ENCODE measurements around the gene PNMA6F. TPM values are rescaled to one million over a fixed set of nuclear protein-coding genes. Genes with fewer than 3 reads are reported as not detected.

PNMA6F gene
- total RNA-seq, 1 experiment from 2014 or later, result not detected

DNA sequence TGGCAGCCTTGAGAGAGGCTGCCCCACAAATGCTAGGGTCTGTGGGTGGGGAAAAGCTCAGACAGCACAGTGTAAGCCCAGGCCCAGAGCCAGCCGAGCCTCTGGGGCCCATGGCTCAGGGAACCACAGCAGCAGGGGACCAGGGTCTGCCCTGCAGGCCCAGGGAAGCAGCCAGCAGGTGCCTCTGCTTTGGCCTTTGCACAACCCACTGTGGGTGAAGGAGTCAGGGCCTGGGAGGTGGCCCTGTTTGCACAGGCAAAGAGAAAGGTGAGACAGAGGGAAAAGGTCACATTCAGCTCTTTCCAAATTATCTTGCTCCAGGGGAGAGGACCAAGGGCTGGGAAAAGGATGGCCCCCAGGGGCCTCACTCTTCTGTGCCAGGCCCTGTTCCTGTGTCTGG lies 8.7 kb downstream of the PNMA6F start:
- CTCF ChIA-PET, result no interaction called here
- no peaks in the 10 kb centered on the region for H3K9me3 ChIP-seq (ENCODE audit: low read length)
- intact Hi-C loops (cut with micrococcal nuclease), result no loop called here

DNA sequence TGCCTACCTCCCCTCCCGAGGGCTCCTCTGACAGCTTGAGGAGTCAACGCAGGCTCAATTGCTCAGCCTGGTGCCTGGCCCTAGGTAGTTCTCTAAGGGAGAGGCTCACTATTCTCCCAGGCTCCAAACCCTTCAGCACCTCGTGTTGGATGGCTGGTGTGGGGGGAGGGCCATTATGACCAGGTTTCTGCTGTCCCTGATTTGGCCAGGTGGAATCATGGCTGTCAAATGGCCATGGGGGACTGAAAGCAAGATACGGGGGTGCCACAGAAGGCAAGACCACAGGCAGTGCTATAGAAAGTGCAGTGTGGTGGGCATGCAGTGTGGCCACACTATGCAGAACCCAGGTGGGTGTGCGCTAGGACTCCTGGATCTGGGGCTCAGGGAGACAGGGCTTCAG lies 9.5 kb downstream of the PNMA6F start:
- Histone ChIP-seq H3F3A (ENCODE audit: low read length, unreplicated experiment) (no peaks in the 10 kb centered on the region), H3K4me1 (ENCODE audit: insufficient read depth, low read length) (no peaks in the 10 kb centered on the region), H3K27ac (ENCODE audit: low read length) (no peak overlapping the region), H3K9ac (ENCODE audit: low read length) (no peak overlapping the region), H2AFZ (ENCODE audit: low read length) (no peak overlapping the region), H3K27me3 (ENCODE audit: low read length) (peaks cover 26% of the 10 kb centered on the region), H3K4me3 (ENCODE audit: low read length) (no peak overlapping the region), H3K9me2 (replicated peaks; ENCODE audit: low read length) (no peaks in the 10 kb centered on the region), H3K4me2 (ENCODE audit: low read length) (no peak overlapping the region), H4K20me1 (ENCODE audit: low read length) (no peaks in the 10 kb centered on the region), H3K36me3 (ENCODE audit: low read depth, low read length) (no peaks in the 10 kb centered on the region), H3K9me3 (ENCODE audit: low read length) (no peaks in the 10 kb centered on the region), H3K79me2 (ENCODE audit: low read length) (no peaks in the 10 kb centered on the region)
- POLR2A ChIA-PET (ENCODE audit: unreplicated experiment), result no interaction called here
- TF ChIP-seq EZH2 (IDR thresholded peaks at IDR 0.05; ENCODE audit: low read length, unreplicated experiment) (no peak), EZH2phosphoT487 (IDR thresholded peaks at IDR 0.05; ENCODE audit: borderline replicate concordance, low read length) (no peak)
- TF ChIP-seq, protein P1, sequence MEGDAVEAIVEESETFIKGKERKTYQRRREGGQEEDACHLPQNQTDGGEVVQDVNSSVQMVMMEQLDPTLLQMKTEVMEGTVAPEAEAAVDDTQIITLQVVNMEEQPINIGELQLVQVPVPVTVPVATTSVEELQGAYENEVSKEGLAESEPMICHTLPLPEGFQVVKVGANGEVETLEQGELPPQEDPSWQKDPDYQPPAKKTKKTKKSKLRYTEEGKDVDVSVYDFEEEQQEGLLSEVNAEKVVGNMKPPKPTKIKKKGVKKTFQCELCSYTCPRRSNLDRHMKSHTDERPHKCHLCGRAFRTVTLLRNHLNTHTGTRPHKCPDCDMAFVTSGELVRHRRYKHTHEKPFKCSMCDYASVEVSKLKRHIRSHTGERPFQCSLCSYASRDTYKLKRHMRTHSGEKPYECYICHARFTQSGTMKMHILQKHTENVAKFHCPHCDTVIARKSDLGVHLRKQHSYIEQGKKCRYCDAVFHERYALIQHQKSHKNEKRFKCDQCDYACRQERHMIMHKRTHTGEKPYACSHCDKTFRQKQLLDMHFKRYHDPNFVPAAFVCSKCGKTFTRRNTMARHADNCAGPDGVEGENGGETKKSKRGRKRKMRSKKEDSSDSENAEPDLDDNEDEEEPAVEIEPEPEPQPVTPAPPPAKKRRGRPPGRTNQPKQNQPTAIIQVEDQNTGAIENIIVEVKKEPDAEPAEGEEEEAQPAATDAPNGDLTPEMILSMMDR (conservative IDR thresholded peaks at IDR 0.05; ENCODE audit: low read depth, low read length), result no peak
- DNase-seq, result no peak
- intact Hi-C loops (cut with micrococcal nuclease), result no loop called here
- ATAC-seq, result no peak
- no TSS peak for BruUV-seq (replicated peaks)
- CTCF ChIA-PET, result no interaction called here

More for the DNA sequence above, 8.7 kb downstream of the PNMA6F start:
- Histone ChIP-seq H3K27me3 (ENCODE audit: low read length) (peaks cover 26% of the 10 kb centered on the region), H4K20me1 (ENCODE audit: low read length) (no peaks in the 10 kb centered on the region), H3K4me3 (ENCODE audit: low read length) (no peak overlapping the region), H3K4me1 (ENCODE audit: insufficient read depth, low read length) (no peaks in the 10 kb centered on the region), H3K79me2 (ENCODE audit: low read length) (no peaks in the 10 kb centered on the region), H3K27ac (ENCODE audit: low read length) (no peak overlapping the region), H3K9me2 (replicated peaks; ENCODE audit: low read length) (no peaks in the 10 kb centered on the region), H3K4me2 (ENCODE audit: low read length) (no peak overlapping the region), H2AFZ (ENCODE audit: low read length) (no peak overlapping the region), H3K36me3 (ENCODE audit: low read depth, low read length) (no peaks in the 10 kb centered on the region), H3K9ac (ENCODE audit: low read length) (no peak overlapping the region), H3F3A (ENCODE audit: low read length, unreplicated experiment) (no peaks in the 10 kb centered on the region)
- DNase-seq (no peak), ATAC-seq (no peak)
- POLR2A ChIA-PET (ENCODE audit: unreplicated experiment), result no interaction called here
- TF ChIP-seq EZH2phosphoT487 (IDR thresholded peaks at IDR 0.05; ENCODE audit: borderline replicate concordance, low read length) (no peak), EZH2 (IDR thresholded peaks at IDR 0.05; ENCODE audit: low read length, unreplicated experiment) (no peak)
- TF ChIP-seq, protein P1 (conservative IDR thresholded peaks at IDR 0.05; ENCODE audit: low read depth, low read length), result no peak
- BruUV-seq (replicated peaks), result no TSS peak

GRCh38 chrX:153310901-153311300 lies 10.7 kb downstream of the PNMA6F start:
- H3K79me2 ChIP-seq (ENCODE audit: low read length), result no peaks in the 10 kb centered on the region

More at GRCh38 chrX:153310901-153311300, 10.7 kb downstream of the PNMA6F start:
- no peaks in the 10 kb centered on the region for H3K9me3 ChIP-seq (ENCODE audit: low read length)
- no peaks in the 10 kb centered on the region for H4K20me1 ChIP-seq (ENCODE audit: low read length)
- H3K27ac ChIP-seq (ENCODE audit: low read length), result no peak overlapping the region
- H3K4me3 ChIP-seq (ENCODE audit: low read length), result no peak overlapping the region
- H3F3A ChIP-seq (ENCODE audit: low read length, unreplicated experiment), result no peaks in the 10 kb centered on the region
- no peaks in the 10 kb centered on the region for H3K9me2 ChIP-seq (replicated peaks; ENCODE audit: low read length)
- no peak overlapping the region for H2AFZ ChIP-seq (ENCODE audit: low read length)
- no peak overlapping the region for H3K4me2 ChIP-seq (ENCODE audit: low read length)
- no peaks in the 10 kb centered on the region for H3K36me3 ChIP-seq (ENCODE audit: low read depth, low read length)
- DNase-seq (no peak), ATAC-seq (no peak)
- H3K27me3 ChIP-seq (ENCODE audit: low read length), result peaks cover 26% of the 10 kb centered on the region
- TF ChIP-seq, protein P1 (conservative IDR thresholded peaks at IDR 0.05; ENCODE audit: low read depth, low read length), result 0 out of 2 replicates have a peak, but pooled peaks have one; percentile 13
- TF ChIP-seq EZH2phosphoT487 (IDR thresholded peaks at IDR 0.05; ENCODE audit: borderline replicate concordance, low read length), result no peak
- POLR2A ChIA-PET (ENCODE audit: unreplicated experiment), result no interaction called here
- H3K4me1 ChIP-seq (ENCODE audit: insufficient read depth, low read length), result no peaks in the 10 kb centered on the region
- intact Hi-C loops (cut with micrococcal nuclease), result no loop called here
- BruUV-seq (replicated peaks), result no TSS peak
- CTCF ChIA-PET, result no interaction called here
- H3K9ac ChIP-seq (ENCODE audit: low read length), result no peak overlapping the region

All from PC-3 (cell line).